NCI-H146 (cell line): ENCODE data around the gene HIGD1B.
A peak's percentile ranks its signal among the peaks of the same experiment; 100 is the strongest.

Experiments used
- DNase-seq: peaks from one replicate; lab custom pipeline; 2025; lab: John Stamatoyannopoulos, UW

HIGD1B gene

GRCh38 chr17:44837196-44837595 lies 10.5 kb upstream of the HIGD1B start:
- no peak for DNase-seq

GRCh38 chr17:44840274-44840673 lies 7.4 kb upstream of the HIGD1B start:
- no peak for DNase-seq

GRCh38 chr17:44840936-44841335 lies 6.7 kb upstream of the HIGD1B start:
- DNase-seq = no peak

GRCh38 chr17:44842748-44843147 lies 4.9 kb upstream of the HIGD1B start:
- DNase-seq = no peak

- DNase-seq = no peak
Observed at GRCh38 chr17:44844390-44844830, 3.3 kb upstream of the HIGD1B start.

DNA sequence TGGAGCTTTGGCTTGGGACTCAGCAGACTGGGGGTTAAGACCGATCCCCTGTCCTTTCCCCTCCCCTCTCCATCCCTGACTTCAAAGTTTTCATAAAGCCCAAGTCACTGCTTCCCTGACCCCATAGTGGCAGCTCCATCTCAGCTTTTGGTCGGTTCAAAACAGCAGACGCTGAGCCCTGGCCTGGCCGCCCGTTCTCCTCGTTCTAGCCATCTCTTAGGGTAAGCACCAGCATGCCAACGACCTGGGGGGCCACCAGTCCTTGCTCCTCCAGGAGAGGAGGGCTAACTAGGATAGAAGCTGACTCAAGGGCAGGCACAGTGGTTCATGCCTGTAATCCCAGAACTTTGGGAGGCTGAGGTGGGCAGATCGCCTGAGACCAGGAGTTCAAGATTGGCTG lies 1.5 kb upstream of the HIGD1B start:
- DNase-seq = no peak

- DNase-seq = no peak
Observed at GRCh38 chr17:44848257-44848795, 643 bp downstream of the HIGD1B start.

GRCh38 chr17:44848961-44849489 lies 1.3 kb downstream of the HIGD1B start:
- no peak for DNase-seq

GRCh38 chr17:44850025-44850424 lies 2.3 kb downstream of the HIGD1B start:
- no peak for DNase-seq

GRCh38 chr17:44850612-44851011 lies 2.9 kb downstream of the HIGD1B start:
- DNase-seq = no peak

DNA sequence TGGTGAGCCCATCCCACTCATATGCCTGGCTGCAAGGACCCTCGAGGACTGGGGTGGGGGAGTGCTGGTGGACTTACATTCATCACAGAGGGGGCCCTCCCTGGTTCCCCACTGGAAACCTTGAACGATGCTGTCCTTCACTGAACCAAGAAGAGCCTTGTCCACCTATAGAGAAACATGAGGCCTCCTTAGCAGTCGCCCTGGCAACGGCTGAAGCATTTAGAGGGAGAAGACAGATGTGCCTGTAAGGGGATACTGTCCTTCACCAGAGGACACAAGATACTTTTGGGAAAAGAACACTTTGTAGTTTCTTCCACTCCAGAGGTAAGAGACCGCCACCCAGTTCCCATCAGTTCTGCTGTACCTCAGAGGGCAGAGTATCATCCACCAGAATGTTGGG lies 6.5 kb downstream of the HIGD1B start:
- DNase-seq = no peak

GRCh38 chr17:44859701-44860100 lies 12.0 kb downstream of the HIGD1B start:
- no peak for DNase-seq

GRCh38 chr17:44862278-44862914 lies 14.7 kb downstream of the HIGD1B start:
- no peak for DNase-seq

- DNase-seq = no peak
Observed at GRCh38 chr17:44863061-44863918, 15.6 kb downstream of the HIGD1B start.

DNA sequence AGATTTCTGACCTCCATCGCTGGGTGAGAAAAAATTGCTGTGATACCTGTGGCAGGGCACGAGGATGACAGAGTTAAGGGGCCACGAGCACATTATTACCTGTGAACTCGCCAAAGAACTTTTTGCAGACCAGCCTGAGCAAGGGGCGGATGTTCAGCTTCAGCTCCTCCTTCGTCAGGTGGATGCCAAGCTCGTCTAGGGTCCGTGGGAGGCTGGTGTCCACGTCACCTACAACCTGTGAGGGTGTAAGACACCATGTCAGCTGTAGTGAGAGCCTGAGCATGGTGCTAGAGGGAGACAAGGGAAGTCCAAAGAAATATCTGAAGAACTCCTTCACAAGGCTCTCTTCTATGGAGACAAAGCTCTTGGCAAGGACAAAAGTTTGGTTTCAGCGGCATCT lies 17.1 kb downstream of the HIGD1B start:
- DNase-seq = no peak

DNA sequence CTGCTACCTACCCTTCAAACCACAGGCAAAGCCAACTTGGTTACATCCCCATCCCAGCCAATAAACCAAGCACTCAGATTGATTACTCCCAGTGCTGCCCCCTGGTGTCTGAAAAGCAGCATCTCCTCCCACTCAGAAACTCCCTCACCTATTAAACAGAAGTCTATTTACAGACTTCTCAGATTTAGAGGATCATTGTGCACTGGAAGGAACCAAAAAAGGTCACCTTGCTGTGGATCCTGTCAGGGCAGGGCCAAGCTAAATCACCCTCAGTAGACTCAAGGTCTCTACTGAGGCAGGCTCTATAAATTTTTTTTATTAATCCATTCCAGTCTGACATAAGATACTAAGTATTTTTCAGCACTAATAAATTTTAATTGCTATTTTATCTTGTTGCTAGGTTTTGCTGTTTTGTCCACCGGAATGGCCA lies 17.6 kb downstream of the HIGD1B start:
- DNase-seq = peak; percentile 71

GRCh38 chr17:44865931-44866330 lies 18.2 kb downstream of the HIGD1B start:
- DNase-seq = no peak

DNA sequence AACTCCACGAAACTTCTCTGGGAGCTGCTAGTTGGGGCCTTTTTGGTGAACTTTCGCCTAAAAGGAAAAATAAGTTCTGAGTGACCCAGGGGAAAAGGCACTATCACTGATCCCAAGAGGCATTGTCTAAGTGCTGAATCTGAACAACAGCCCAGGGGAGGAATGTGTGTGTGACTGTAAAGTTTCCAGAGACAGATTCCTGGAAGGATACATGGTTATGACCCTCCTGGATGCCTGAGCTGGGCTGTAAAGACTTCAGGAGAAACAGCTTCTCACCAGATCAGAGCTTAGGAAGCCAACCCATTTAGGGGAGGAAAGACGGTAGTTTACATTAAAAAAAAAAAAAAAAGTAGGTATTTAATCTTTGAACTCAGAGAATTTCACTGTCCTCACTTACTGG lies 20.2 kb downstream of the HIGD1B start:
- DNase-seq = no peak

DNA sequence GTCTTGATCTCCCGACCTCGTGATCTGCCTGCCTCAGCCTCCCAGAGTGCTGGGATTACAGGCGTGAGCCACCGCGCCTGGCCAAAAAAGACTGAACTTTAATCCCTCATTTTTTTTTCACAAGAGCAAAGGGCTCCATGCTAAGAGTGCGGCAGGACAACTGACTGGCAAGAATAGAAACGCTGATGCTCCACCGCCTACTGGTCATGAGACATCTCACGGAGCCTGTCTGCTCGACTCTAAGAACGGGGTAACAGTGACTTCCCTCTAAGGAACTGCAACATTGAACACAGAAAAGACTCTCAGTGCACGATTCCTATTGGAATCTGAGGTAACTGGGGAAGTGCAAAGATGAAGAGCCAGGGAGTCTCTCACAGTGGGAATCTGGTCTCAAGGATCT lies 23.9 kb downstream of the HIGD1B start:
- DNase-seq = no peak

GRCh38 chr17:44872131-44872768 lies 24.6 kb downstream of the HIGD1B start:
- peak; percentile 94 for DNase-seq

GRCh38 chr17:44875761-44876160 lies 28.1 kb downstream of the HIGD1B start:
- no peak for DNase-seq

GRCh38 chr17:44877121-44877520 lies 29.4 kb downstream of the HIGD1B start:
- DNase-seq = no peak
